HepG2 (cell line): Measurements from ENCODE around the gene DGCR2.

Source experiments
- CTCF ChIP-seq: sonication (generic); formaldehyde crosslinking; IDR thresholded peaks from 2 replicates; pipeline ENCODE4 v1.5.0; 2020; ENCODE audit warnings: mild to moderate bottlenecking, missing genetic modification reagents, moderate library complexity
- EP300 ChIP-seq, 3 experiments: sonication (generic) in 1 of 3; formaldehyde crosslinking in 1 of 3; IDR thresholded peaks; 2 replicates each; pipeline versions ENCODE4 v1.5.1 to v1.6.1; 2011 to 2020; ENCODE audit warnings: low read depth in 2 of 3, low read length in 2 of 3, borderline replicate concordance in 1 of 3, improper control_type of control experiment in 1 of 3, mild to moderate bottlenecking in 1 of 3, missing genetic modification reagents in 1 of 3, moderate library complexity in 1 of 3
- HMG20A ChIP-seq: IDR thresholded peaks from 2 replicates; pipeline ENCODE4 v1.6.1; 2016; ENCODE audit warnings: borderline replicate concordance
- IKZF1 ChIP-seq: fragments of 450-650 bp; IDR thresholded peaks from 2 replicates; pipeline ENCODE4 v1.7.1; 2016
- RERE ChIP-seq: IDR thresholded peaks from 2 replicates; pipeline ENCODE4 v1.6.1; 2016; ENCODE audit warnings: low read depth, missing genetic modification reagents, missing compliant biosample characterization
- SIN3A ChIP-seq: IDR thresholded peaks from 2 replicates; pipeline ENCODE4 v1.6.1; 2011; ENCODE audit warnings: low read depth, mild to moderate bottlenecking, control low read depth, low read length, borderline replicate concordance
- SP1 ChIP-seq, 2 experiments: fragments of 450-650 bp in 1 of 2; sonication (generic) in 1 of 2; formaldehyde crosslinking in 1 of 2; IDR thresholded peaks; 2 replicates each; pipeline versions ENCODE4 v1.4.0 to v1.6.1; 2016 to 2020; ENCODE audit warnings: missing genetic modification reagents in 1 of 2
- ZNF10 ChIP-seq: sonication (generic); formaldehyde crosslinking; IDR thresholded peaks from 2 replicates; pipeline ENCODE4 v1.4.0; 2020; ENCODE audit warnings: mild to moderate bottlenecking, low read depth, missing genetic modification reagents, borderline replicate concordance
- ZNF362 ChIP-seq: sonication (generic); formaldehyde crosslinking; IDR thresholded peaks from 2 replicates; pipeline ENCODE4 v1.4.0; 2020; ENCODE audit warnings: missing genetic modification reagents, mild to moderate bottlenecking, borderline replicate concordance
- ZNF543 ChIP-seq: sonication (generic); formaldehyde crosslinking; IDR thresholded peaks from 2 replicates; pipeline ENCODE4 v1.4.0; 2020; ENCODE audit warnings: mild to moderate bottlenecking, missing genetic modification reagents
- ZNF704 ChIP-seq: sonication (generic); formaldehyde crosslinking; IDR thresholded peaks from 2 replicates; pipeline ENCODE4 v1.8.1; 2023; ENCODE audit warnings: mild to moderate bottlenecking, inconsistent platforms, moderate library complexity, missing genetic modification reagents, borderline replicate concordance
- ZSCAN31 ChIP-seq: sonication (generic); formaldehyde crosslinking; IDR thresholded peaks from 2 replicates; pipeline ENCODE4 v1.5.0; 2020; ENCODE audit warnings: low read depth, mild to moderate bottlenecking, missing genetic modification reagents

GRCh38 chr22:19107730-19108074 is 14.5 kb downstream of the DGCR2 start:
- TF ChIP-seq SP1 (IDR thresholded peaks at IDR 0.05) = no peak
- no peak for TF ChIP-seq SP1 (CRISPR knock-in tag; IDR thresholded peaks at IDR 0.05)
- no peak for TF ChIP-seq ZNF10 (CRISPR knock-in tag)
- TF ChIP-seq SIN3A = no peak
- TF ChIP-seq ZSCAN31 (CRISPR knock-in tag) = no peak
- TF ChIP-seq ZNF704 = no peak
- no peak for TF ChIP-seq CTCF (CRISPR knock-in tag)
- TF ChIP-seq HMG20A (CRISPR knock-in tag) = no peak
- TF ChIP-seq ZNF362 (CRISPR knock-in tag) = no peak
- TF ChIP-seq RERE (CRISPR knock-in tag) = no peak
- TF ChIP-seq ZNF543 = no peak
- TF ChIP-seq EP300 (IDR thresholded peaks at IDR 0.05; ENCODE audit: low read depth in 2 of 2, low read length in 2 of 2) = no peak
- TF ChIP-seq EP300 (CRISPR knock-in tag; IDR thresholded peaks at IDR 0.05; ENCODE audit: borderline replicate concordance) = no peak
- TF ChIP-seq IKZF1 = no peak
